Measurements from ENCODE around the gene BAK1. TPM values are rescaled to one million over a fixed set of nuclear protein-coding genes. Genes with fewer than 3 reads are reported as not detected.

Gene BAK1
- total and polyA plus RNA-seq, 2 of the 13 experiments (the other 11 are each of a cell fraction or from before 2014, with no cell fraction given) = 15.0 to 23.8 TPM

DNA sequence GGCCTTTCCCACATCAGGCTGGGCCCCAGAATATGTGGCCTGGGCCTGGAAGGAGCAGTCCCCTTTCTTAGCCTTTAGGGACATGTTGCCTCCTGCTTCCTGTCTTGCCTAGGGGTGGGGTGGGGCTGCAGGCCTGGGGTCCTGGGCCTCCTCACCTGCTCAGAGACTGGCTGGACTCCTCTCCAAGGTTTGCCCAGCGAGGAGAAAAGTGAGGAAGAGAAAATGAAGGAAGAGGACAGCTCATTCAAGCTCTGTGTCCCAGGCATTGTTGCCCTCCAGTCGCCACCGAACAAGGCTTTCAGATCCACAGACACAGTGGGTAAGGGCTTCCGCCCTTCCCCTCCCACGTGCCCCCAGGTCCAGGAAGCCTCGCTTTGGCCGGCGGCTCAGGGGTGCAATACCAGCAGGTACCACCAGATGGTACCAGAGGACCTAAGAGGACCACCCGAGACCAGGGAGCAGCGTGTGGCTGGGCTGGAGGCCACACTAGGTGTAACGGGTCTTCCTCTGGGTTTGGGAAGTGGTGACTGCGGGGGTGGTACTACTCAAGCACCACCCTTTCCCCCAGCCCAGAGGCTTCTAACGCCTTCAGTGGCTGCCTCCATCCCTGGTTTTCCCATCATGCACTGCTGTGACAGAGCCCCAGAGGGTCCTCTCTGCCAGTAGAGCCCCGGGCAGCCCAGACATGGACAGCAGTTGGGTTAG is 5.5 kb upstream of the BAK1 start (continued):
- TF ChIP-seq, protein P1, sequence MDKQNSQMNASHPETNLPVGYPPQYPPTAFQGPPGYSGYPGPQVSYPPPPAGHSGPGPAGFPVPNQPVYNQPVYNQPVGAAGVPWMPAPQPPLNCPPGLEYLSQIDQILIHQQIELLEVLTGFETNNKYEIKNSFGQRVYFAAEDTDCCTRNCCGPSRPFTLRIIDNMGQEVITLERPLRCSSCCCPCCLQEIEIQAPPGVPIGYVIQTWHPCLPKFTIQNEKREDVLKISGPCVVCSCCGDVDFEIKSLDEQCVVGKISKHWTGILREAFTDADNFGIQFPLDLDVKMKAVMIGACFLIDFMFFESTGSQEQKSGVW (CRISPR knock-in tag; IDR thresholded peaks at IDR 0.05; ENCODE audit: borderline replicate concordance) = no peak
- TF ChIP-seq XBP1 (CRISPR knock-in tag; IDR thresholded peaks at IDR 0.05) = no peak
- no peak for TF ChIP-seq ZNF17 (CRISPR knock-in tag; IDR thresholded peaks at IDR 0.05)
- TF ChIP-seq, protein P2, sequence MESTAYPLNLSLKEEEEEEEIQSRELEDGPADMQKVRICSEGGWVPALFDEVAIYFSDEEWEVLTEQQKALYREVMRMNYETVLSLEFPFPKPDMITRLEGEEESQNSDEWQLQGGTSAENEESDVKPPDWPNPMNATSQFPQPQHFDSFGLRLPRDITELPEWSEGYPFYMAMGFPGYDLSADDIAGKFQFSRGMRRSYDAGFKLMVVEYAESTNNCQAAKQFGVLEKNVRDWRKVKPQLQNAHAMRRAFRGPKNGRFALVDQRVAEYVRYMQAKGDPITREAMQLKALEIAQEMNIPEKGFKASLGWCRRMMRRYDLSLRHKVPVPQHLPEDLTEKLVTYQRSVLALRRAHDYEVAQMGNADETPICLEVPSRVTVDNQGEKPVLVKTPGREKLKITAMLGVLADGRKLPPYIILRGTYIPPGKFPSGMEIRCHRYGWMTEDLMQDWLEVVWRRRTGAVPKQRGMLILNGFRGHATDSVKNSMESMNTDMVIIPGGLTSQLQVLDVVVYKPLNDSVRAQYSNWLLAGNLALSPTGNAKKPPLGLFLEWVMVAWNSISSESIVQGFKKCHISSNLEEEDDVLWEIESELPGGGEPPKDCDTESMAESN (CRISPR knock-in tag; conservative IDR thresholded peaks at IDR 0.05) = no peak
- TF ChIP-seq SMARCE1 (IDR thresholded peaks at IDR 0.05; ENCODE audit: borderline replicate concordance) = no peak
- TF ChIP-seq, protein P3, sequence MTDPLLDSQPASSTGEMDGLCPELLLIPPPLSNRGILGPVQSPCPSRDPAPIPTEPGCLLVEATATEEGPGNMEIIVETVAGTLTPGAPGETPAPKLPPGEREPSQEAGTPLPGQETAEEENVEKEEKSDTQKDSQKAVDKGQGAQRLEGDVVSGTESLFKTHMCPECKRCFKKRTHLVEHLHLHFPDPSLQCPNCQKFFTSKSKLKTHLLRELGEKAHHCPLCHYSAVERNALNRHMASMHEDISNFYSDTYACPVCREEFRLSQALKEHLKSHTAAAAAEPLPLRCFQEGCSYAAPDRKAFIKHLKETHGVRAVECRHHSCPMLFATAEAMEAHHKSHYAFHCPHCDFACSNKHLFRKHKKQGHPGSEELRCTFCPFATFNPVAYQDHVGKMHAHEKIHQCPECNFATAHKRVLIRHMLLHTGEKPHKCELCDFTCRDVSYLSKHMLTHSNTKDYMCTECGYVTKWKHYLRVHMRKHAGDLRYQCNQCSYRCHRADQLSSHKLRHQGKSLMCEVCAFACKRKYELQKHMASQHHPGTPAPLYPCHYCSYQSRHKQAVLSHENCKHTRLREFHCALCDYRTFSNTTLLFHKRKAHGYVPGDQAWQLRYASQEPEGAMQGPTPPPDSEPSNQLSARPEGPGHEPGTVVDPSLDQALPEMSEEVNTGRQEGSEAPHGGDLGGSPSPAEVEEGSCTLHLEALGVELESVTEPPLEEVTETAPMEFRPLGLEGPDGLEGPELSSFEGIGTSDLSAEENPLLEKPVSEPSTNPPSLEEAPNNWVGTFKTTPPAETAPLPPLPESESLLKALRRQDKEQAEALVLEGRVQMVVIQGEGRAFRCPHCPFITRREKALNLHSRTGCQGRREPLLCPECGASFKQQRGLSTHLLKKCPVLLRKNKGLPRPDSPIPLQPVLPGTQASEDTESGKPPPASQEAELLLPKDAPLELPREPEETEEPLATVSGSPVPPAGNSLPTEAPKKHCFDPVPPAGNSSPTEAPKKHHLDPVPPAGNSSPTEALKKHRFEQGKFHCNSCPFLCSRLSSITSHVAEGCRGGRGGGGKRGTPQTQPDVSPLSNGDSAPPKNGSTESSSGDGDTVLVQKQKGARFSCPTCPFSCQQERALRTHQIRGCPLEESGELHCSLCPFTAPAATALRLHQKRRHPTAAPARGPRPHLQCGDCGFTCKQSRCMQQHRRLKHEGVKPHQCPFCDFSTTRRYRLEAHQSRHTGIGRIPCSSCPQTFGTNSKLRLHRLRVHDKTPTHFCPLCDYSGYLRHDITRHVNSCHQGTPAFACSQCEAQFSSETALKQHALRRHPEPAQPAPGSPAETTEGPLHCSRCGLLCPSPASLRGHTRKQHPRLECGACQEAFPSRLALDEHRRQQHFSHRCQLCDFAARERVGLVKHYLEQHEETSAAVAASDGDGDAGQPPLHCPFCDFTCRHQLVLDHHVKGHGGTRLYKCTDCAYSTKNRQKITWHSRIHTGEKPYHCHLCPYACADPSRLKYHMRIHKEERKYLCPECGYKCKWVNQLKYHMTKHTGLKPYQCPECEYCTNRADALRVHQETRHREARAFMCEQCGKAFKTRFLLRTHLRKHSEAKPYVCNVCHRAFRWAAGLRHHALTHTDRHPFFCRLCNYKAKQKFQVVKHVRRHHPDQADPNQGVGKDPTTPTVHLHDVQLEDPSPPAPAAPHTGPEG (CRISPR knock-in tag; IDR thresholded peaks at IDR 0.05) = no peak
- peak; percentile 68 for TF ChIP-seq GATAD2A (CRISPR knock-in tag; IDR thresholded peaks at IDR 0.05)
- TF ChIP-seq NR2F6 (IDR thresholded peaks at IDR 0.05) = no peak
- peak; percentile 44; the same call in 1 of the 2 replicates for TF ChIP-seq NR2F6 (CRISPR knock-in tag; IDR thresholded peaks at IDR 0.05)
- no peak for TF ChIP-seq ATM (IDR thresholded peaks at IDR 0.05; ENCODE audit: borderline replicate concordance)
- TF ChIP-seq SMARCC2 (IDR thresholded peaks at IDR 0.05) = no peak
- 0 out of 2 replicates have a peak, but pooled peaks have one; percentile 20 for TF ChIP-seq ZKSCAN8 (CRISPR knock-in tag; IDR thresholded peaks at IDR 0.05; ENCODE audit: borderline replicate concordance)
- TF ChIP-seq KLF9 (CRISPR knock-in tag; IDR thresholded peaks at IDR 0.05; ENCODE audit: low read depth) = 0 out of 2 replicates have a peak, but pooled peaks have one; percentile 48
- no peak for TF ChIP-seq HNF4G (IDR thresholded peaks at IDR 0.05; ENCODE audit: borderline replicate concordance, low read depth, low read length)
- TF ChIP-seq HNF4G (CRISPR knock-in tag; IDR thresholded peaks at IDR 0.05; ENCODE audit: borderline replicate concordance, low read depth) = no peak
- TF ChIP-seq SP140L (CRISPR knock-in tag; IDR thresholded peaks at IDR 0.05; ENCODE audit: borderline replicate concordance) = no peak; the same call in 1 of the 2 replicates
- TF ChIP-seq, protein P4, sequence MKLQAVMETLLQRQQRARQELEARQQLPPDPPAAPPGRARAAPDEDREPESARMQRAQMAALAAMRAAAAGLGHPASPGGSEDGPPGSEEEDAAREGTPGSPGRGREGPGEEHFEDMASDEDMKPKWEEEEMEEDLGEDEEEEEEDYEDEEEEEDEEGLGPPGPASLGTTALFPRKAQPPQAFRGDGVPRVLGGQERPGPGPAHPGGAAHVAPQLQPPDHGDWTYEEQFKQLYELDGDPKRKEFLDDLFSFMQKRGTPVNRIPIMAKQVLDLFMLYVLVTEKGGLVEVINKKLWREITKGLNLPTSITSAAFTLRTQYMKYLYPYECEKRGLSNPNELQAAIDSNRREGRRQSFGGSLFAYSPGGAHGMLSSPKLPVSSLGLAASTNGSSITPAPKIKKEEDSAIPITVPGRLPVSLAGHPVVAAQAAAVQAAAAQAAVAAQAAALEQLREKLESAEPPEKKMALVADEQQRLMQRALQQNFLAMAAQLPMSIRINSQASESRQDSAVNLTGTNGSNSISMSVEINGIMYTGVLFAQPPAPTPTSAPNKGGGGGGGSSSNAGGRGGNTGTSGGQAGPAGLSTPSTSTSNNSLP (IDR thresholded peaks at IDR 0.05; ENCODE audit: low read depth, low read length) = no peak
- TF ChIP-seq SNRNP70 (IDR thresholded peaks at IDR 0.05; ENCODE audit: low read depth, low read length) = no peak
- no peak for TF ChIP-seq ZSCAN12 (CRISPR knock-in tag; IDR thresholded peaks at IDR 0.05)
- no peak for TF ChIP-seq ZNF672 (CRISPR knock-in tag; IDR thresholded peaks at IDR 0.05)
- TF ChIP-seq MAZ (IDR thresholded peaks at IDR 0.05; ENCODE audit: borderline replicate concordance, low read depth, low read length) = peak; percentile 34; the same call in 1 of the 2 replicates
- TF ChIP-seq MAZ (CRISPR knock-in tag; IDR thresholded peaks at IDR 0.05; ENCODE audit: low read depth) = no peak

Measured in HepG2 (cell line).